CD1c-positive myeloid dendritic cell (primary cell): ENCODE results near the gene NBPF3.
"Not testable (repeated sequence)": the region's sequence is repeated elsewhere in the genome, so short reads cannot be mapped to it uniquely, and the experiment has no call there.

ENCODE experiments used
- DNase-seq: peaks from one replicate; pipeline ENCODE4 v3.0.0-alpha.2; 2016; ENCODE audit errors: extremely low spot score

NBPF3 gene

DNA sequence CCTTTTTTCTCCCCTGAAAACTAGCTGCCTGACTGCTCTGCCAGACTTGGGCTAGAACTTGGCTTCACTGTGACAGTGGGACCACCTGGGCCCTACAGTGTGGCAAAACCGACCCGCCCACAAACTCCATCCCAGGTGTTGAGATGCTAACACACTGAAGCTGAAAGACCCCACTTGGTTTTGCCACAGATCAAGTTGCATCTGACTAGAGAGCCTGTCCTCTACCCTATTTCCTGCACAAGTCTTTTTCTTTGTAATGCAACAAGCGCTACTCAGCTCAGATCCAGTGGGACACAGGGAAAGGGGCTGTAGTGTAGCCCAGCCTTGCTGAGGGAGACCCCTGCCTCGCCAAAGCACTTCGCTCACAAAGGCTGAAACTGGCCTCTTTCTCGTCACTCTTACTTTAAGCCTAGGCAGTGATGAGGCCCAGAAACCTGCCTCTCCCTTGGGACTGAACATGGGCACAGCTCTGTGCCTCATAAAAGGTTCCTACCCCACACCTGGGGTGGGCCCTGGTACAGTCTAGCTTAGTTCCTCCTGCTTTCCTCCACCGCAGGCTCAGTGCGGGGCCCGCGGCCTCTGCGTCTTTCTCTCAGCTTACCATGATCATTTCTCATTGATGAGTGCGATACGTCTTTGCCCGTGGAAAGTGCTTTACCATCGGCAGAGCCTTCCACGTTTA lies 79.0 kb downstream of the NBPF3 start:
- no peak for DNase-seq

DNA sequence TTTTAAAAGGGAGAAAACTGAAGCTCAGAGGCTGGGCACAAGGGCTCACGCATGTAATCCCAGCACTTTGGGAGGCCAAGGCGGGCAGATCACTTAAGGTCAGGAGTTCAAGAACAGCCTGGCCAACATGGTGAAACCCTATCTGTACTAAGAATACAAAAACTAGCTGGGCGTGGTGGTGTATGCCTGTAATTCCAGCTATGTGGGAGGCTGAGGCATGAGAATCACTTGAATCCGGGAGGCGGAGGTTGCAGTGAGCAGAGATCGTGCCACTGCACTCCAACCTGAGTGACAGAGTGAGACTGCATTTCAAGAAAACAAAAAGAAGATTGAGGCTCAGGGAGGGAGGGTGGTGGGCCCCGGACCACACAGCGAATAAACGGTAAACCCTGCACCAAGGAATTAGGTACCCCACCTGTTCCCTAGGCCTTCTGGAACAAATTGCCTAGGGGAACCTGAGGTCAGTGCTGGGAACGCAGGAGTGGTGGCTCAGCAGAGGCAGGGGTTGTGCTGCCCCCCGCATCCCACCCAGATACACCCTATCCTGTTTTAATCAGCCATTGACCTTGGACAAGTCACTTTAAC lies 79.6 kb downstream of the NBPF3 start:
- not testable (repeated sequence) for DNase-seq

DNA sequence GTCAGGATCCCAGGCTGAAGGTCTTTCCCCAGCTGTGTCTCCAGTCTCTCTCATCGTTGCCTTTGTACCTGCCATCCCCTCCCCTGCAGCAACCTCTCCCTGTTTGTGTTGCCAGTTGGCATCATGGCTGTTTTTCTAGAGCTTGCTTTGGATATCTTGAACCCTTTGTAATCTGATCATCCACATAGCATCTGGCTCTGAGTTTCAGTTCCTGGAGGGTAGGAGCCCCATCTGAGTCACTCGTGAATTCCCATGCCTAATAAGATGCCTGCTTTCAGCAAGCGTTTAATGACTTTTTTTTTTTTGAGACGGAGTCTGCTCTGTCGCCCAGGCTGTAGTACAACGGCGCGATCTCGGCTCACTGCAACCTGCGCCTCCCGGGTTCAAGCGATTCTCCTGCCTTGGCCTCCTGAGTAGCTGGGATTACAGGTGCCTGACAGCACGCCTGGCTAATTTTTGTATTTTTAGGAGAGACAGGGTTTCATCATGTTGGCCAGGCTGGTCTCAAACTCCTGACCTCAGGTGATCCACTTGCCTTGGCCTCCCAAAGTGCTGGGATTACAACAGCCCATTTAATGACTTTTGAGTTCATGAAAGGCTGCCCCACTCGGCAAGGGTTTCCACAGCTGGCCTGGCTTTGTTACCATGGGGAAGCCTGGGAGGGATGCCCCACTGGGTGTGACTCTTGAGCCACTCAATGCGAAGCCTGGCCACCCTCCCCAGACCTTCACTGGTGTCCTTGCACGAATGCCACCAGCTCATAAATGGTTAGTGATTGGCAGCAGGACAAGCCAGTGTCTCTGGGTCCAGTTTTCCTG lies 81.2 kb downstream of the NBPF3 start:
- peak; percentile 14 for DNase-seq

DNA sequence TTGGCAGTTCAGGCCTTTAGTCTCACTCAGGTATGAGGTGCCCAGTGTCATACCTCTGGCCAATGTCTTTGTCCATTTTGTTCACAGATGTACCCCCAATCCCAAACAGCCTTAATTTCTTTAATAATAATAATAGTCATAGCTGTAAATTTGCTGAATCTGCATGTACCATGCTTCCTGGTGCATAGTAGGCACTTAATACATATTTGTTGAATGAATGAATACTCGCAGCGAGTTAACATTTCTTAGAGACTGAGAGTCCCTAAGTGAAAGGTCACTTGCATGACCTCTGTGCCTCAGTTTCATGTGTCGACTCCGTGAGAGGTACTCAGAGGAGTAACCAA lies 81.8 kb downstream of the NBPF3 start:
- no peak for DNase-seq

DNA sequence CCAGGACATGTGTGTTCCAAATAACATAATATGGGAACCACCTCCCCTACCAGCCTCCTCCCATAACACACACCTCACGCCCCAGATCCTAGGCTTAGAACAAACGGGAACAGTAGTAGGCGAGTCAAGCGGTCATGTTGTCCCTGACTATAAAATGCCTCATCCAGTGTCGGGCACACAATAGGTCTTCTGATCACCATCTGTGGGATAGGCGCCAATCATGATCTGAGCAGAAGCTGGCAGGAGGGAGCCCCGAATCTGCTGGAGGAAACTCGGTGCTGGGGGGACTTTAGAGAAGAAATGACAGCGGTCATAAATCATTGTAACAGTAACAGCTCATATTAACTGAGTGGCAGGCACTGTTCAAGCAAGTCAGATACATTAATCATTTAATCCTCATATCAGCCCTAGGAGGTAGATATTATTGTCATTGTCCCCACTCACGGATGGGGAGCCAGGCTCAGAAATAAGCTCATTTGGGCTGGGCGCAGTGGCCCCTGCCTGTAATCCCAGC lies 82.6 kb downstream of the NBPF3 start:
- no peak for DNase-seq

DNA sequence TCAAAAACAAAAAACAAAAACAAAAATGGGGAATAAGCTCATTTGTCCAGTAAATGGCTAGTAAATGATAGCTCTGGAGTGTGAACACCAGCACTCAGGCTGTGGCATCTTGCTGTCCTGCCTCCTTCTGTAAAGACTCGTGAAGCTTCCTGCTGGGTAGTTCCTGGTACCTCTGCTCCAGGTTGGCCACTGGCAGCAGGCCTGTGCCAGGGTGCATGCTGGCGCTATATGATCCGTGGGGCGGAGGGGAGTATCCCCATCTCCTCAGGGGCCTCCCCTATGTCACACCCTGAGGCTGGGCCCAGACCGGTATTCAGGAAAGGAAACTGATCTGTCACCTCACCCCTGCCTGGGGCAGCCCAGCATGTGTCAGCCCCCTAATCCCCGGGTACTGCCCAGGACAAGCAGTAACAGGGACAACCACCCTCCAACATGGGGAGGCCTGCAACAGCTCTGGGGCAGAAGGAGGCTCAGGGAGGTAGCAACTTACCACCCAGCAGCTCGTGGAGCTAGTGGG lies 83.4 kb downstream of the NBPF3 start:
- DNase-seq, result no peak

DNA sequence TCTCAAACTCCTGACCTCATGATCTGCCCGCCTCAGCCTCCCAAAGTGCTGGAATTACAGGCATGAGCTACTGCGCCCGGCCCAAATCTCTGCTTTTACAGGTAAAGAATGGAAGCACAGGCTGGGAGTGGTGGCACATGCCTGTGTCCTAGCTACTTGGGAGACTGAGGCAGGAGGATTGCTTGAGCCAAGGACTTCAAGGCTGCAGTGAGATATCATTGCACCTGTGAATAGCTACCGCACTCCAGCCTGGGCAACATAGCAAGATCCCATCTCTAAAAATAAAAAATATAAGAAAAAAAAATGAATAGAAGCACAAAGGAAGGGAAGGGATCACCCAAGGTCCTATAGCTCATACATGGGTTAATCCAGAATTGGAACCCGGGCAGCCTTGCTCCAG lies 84.3 kb downstream of the NBPF3 start:
- DNase-seq, result no peak

DNA sequence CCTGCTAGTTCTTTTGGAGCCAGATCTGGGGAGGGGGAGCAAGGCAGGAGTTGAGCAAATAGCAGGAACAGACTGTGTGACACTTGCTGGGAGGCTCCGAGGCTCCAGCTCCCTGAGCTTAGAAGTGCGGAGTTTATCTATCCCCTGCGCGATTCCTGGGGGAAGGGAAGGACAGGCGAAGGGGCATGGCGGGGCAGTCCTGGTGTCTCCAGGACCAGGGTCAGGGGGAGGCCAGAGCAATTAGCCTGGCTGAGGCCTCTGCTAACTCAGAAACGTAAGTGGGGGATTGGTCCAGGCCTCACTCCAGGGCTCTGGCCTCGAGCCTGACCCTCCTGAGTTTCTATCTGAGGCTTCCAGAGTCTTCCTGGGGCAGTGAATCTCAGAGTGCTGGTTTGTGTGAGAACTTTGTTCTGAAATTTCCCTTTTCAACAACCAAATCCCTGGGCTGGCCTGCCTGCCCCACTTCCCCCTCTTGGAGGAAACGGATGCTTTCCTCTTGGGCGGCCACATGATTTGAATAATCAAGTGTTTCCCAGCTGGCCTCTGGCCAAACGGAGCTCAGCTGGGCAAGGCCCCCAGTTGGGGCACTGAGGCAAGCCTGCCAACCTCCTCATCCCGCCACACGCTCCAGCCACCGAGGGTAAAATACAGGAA lies 84.9 kb downstream of the NBPF3 start:
- DNase-seq, result peak; percentile 17

DNA sequence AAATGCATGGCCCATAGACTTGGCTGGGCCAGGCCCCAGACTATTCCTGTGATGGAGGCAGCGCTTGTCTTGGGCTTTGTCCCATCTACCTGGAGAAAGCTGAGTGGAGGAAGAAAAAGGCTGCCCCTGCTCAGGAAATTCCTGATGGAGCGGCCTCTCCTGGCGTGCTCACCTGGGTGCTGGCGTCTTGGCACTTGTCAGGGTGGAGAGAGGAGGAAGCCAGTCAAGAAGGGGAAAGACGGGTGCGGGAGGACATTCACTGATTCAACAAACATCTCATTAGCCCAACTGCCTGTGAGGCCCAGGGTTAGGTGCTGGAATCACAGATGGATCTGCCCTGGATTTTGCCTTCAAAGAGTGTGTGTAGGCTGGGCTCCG lies 85.4 kb downstream of the NBPF3 start:
- no peak for DNase-seq

DNA sequence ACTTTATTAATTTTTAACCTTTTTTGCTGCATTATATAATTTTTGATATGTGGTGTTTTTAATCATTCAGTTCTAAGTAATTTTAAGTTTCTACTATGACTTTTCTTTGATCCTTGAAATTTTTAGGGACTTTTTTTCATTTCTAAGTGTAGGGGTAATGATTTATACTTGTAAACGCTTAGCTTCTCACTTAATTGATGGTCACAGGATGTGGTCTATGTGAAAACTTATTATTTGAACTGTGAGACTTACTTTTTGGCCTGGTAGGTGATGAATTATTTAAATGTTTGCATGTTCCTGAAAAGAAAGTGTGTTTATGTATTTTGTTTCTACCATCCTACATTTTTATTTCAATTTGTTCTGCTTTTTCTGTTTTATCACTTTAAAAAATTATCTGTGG lies 86.5 kb downstream of the NBPF3 start:
- DNase-seq, result no peak

DNA sequence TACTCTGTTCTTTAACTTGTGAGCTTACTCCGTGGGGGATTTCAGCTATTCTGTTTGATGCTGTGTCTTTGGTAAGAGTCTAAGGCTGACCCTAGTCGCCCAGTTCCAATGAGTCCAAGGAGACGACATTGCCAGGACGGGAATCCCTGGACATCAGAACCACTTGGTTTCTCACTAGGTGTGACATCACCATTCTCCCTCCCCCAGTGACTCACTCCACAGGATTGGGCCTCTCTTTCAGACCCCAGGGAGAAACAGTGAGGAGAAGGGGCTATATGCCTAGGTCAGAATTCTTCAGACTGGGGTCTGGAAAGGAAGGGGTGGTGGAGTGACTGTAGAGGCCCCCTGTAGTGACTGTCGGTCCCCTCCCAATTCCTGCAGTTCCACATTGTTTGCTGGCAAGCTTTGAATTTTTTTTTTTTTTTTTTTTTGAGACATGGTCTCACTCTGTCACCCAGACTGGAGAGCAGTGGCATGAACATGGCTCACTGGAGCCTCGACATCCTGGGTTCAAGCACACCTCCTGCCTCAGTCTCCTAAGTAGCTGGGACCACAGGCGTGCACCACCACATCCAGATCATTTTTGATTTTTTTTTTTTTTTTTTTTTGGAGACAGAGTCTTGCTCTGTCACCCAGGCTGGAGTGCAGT lies 90.6 kb downstream of the NBPF3 start:
- no peak for DNase-seq

DNA sequence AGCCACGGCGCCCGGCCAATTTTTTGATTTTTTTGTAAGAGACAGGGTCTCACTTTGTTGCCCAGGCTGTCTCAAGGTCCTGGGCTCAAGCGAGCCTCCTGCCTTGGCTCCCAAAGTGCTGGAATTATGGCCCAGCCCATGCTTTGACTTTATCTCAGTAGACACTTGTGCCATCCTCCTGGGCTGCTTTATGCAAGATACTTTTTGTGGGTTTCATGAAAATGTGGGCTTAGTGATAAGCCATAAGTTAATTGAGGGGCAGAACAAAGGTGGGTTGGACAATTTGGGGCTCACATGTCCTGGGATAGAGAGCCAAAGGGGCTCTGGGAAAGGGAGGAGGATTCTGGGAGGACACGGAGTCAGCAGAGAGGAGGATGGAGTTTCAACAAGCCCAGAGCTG lies 91.3 kb downstream of the NBPF3 start:
- no peak for DNase-seq

DNA sequence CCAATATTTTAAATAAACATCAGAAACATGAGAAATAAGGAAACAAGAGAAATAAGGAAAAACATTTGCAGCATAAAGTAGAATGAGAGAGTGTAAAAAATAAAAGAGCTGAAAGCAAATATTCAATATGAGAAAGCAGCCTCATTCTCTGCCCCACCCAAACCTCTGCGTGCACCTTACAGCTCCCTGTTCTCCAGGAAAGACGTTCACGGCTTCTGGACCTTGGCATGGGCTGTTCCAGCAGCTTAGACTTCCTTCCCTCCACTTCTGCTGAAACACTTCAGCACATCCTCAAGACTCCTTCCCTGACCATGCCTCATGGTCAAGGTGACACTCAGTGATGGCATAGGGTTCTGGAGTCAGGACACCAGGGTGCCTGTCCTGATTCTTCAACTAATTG lies 92.6 kb downstream of the NBPF3 start:
- DNase-seq, result no peak

DNA sequence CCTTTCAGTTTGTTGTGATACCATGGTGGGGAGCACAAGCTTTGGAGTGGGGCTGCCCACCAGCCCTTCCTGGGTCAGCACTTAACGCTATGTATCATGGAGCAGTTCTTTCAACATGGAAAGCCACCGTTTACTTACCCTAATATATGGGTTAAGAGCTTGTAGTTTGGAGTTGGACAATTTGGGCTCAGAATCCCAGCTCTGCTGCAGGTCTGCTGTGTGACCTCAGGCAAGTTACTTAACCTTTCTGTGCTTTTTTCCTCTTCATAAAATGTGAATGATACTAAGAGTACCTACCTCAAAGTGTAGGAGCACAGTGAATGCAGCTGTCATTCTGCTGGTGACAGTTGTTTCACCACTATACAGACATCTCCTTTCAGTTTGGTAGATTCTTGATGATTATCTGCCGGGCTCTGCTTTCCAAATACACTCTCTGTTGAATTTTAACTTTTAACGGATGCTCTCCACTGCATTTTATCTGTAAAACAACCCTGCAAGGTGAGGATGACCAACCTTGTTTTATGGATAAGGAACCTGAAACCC lies 93.1 kb downstream of the NBPF3 start:
- no peak for DNase-seq

DNA sequence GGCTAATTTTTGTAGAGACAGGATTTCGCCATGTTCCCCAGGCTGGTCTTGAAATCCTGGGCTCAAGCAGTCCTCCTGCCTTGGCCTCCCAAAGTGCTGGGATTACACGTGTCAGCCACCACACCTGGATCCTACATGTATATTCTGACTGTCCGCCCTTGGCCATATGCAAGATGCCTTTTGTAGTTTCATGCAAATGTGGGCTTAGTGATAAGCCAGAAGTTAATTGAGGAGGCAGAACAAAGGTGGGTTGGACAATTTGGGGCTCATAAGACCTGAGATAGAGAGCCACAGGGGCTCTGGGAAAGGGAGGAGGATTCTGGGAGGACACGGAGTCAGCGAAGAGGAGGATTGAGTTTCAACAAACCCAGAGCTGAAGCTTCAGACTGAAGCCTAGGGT lies 94.2 kb downstream of the NBPF3 start:
- no peak for DNase-seq
